GM12864 (cell line): ENCODE results near the gene ARHGAP6.
"Not testable (repeated sequence)": the region's sequence is repeated elsewhere in the genome, so short reads cannot be mapped to it uniquely, and the experiment has no call there.

Experiments used
- DNase-seq: peaks from one replicate; pipeline ENCODE4 v3.0.0-alpha.2; 2011; ENCODE audit warnings: low read depth
- H3K4me3 ChIP-seq: 2 replicates; pipeline ENCODE4 v1.5.1; 2011; ENCODE audit warnings: mild to moderate bottlenecking, low read depth, low read length, control low read depth
- CTCF ChIP-seq: IDR thresholded peaks from 2 replicates; pipeline ENCODE4 v1.5.1; 2011; ENCODE audit warnings: low read depth, mild to moderate bottlenecking, moderate library complexity, low read length, control low read depth, inconsistent platforms; ENCODE audit errors: missing control alignments

The ARHGAP6 gene

GRCh38 chrX:11241720-11242119 lies 424.0 kb downstream of the ARHGAP6 start:
- DNase-seq, result no peak
- TF ChIP-seq CTCF, result no peak
- H3K4me3 ChIP-seq, result no peak overlapping the region

- peak; percentile 1 for DNase-seq
- no peak for TF ChIP-seq CTCF
- no peak overlapping the region for H3K4me3 ChIP-seq
These were observed 426.5 kb downstream of the ARHGAP6 start for GRCh38 chrX:11239230-11239629.

GRCh38 chrX:11235377-11235776 lies 430.3 kb downstream of the ARHGAP6 start:
- H3K4me3 ChIP-seq, DNase-seq: not testable (repeated sequence)

GRCh38 chrX:11215191-11215921 lies 450.4 kb downstream of the ARHGAP6 start:
- DNase-seq, result no peak
- H3K4me3 ChIP-seq, result no peak overlapping the region
- no peak for TF ChIP-seq CTCF

GRCh38 chrX:11214346-11215190 lies 451.2 kb downstream of the ARHGAP6 start:
- no peak for TF ChIP-seq CTCF
- no peak for DNase-seq
- H3K4me3 ChIP-seq, result no peak overlapping the region

- no peak overlapping the region for H3K4me3 ChIP-seq
- DNase-seq, result no peak
- no peak for TF ChIP-seq CTCF
These were observed 453.0 kb downstream of the ARHGAP6 start for GRCh38 chrX:11212741-11213140.

- no peak overlapping the region for H3K4me3 ChIP-seq
- no peak for DNase-seq
- no peak for TF ChIP-seq CTCF
These were observed 455.3 kb downstream of the ARHGAP6 start for GRCh38 chrX:11210415-11210801.
